Measurements from ENCODE around the gene LIM2.

DNA sequence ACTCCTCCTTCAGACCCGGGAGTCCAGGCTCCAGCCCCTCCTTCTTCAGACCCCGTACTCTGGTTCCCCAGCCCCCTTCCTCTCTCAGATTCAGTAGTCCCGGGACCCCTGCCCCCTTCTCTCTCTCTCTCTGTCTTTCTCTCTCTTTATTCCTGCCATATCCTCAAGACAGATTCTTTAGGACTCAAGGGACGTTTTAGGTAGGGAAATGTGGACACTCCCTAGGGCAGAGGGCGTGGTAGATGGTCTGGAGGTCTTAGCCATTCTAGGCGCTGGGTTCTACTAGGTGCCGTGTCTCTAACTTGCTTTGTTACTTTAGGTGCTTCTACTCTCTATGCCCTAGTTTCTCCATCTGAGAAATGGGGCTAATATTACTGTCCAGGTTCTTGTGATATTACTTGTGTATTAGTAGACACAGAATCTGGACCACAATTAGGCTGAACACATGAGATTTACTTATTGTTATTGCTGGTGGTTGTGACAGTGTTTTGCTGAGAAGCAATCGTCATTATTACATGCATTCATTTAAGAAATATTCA, 3.4 kb upstream of the LIM2 start:
- no peak for TF ChIP-seq POLR2A (IDR thresholded peaks at IDR 0.05)
- no peak for TF ChIP-seq CTCF (IDR thresholded peaks at IDR 0.05)
- no peak for TF ChIP-seq POLR2AphosphoS5 (IDR thresholded peaks at IDR 0.05)
- TF ChIP-seq EP300 (IDR thresholded peaks at IDR 0.05; ENCODE audit: low read depth), result no peak
